ENCODE data around the gene UBE2S. TPM values are rescaled to one million over a fixed set of nuclear protein-coding genes. Genes with fewer than 3 reads are reported as not detected.

Gene UBE2S
- total and polyA plus RNA-seq, 2 of the 8 experiments (the other 6 are each of a cell fraction or from before 2014, with no cell fraction given): 398 to 530 TPM

DNA sequence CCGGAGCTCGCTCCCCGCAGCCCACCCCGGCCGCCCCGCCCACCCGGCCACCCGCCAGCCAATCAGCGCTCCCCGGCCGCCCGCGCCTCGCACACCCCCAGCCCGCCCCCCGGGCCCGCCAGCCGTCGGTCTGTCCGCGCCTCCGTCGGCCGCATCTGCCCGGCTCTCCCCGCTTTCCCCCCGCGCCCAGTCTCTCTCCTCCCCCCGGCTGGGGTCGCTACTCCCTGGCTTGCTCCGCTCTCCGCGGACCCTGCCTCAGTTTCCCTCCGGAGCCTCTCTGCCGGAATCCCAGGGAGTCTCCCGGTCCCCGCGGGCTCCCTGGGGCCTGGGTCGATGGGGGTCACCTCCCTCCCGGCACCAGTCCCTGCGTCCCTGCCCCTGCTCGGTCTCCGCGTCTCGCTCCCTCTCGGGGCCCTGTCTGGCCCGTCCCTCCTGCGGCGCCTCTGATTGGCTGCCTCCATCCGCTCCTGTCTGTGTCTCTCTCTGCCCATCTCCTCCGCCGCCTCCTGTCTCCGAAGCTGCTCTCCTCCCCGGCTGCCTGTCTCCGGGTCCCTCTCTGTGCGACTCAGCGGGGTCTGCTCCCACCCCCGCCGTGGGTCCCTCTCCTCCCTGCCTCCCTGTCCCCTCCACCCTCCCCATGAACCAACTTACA lies 37.8 kb downstream of the UBE2S start (continued):
- 0 out of 2 replicates have a peak, but pooled peaks have one; percentile 15 for TF ChIP-seq PHF8 (conservative IDR thresholded peaks at IDR 0.05; ENCODE audit: low read depth, low read length)
- no peak for TF ChIP-seq RNF2 (IDR thresholded peaks at IDR 0.05; ENCODE audit: borderline replicate concordance, low read depth, low read length, missing control alignments, poor library complexity, severe bottlenecking)
- no peak for TF ChIP-seq BACH1 (IDR thresholded peaks at IDR 0.05; ENCODE audit: low read length)
- TF ChIP-seq, protein P1, sequence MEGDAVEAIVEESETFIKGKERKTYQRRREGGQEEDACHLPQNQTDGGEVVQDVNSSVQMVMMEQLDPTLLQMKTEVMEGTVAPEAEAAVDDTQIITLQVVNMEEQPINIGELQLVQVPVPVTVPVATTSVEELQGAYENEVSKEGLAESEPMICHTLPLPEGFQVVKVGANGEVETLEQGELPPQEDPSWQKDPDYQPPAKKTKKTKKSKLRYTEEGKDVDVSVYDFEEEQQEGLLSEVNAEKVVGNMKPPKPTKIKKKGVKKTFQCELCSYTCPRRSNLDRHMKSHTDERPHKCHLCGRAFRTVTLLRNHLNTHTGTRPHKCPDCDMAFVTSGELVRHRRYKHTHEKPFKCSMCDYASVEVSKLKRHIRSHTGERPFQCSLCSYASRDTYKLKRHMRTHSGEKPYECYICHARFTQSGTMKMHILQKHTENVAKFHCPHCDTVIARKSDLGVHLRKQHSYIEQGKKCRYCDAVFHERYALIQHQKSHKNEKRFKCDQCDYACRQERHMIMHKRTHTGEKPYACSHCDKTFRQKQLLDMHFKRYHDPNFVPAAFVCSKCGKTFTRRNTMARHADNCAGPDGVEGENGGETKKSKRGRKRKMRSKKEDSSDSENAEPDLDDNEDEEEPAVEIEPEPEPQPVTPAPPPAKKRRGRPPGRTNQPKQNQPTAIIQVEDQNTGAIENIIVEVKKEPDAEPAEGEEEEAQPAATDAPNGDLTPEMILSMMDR (IDR thresholded peaks at IDR 0.05; ENCODE audit: control extremely low read depth in 1 of 3, insufficient read depth in 1 of 3, low read depth in 1 of 3, low read length in 3 of 3): no peak
- TF ChIP-seq NRF1 (IDR thresholded peaks at IDR 0.05; ENCODE audit: low read depth, low read length): no peak
- TF ChIP-seq CHD7 (IDR thresholded peaks at IDR 0.05; ENCODE audit: insufficient replicate concordance, low read length): no peak

All from H1 (cell line).